Fibroblast of pulmonary artery (primary cell): ENCODE data around the gene RAD52.

Source experiments
- DNase-seq: peaks from one replicate; pipeline ENCODE4 v3.0.0-alpha.2; 2010; ENCODE audit warnings: low read depth
- H3K4me3 ChIP-seq: replicated peaks from 2 replicates; pipeline ENCODE4 v1.5.1; 2011; ENCODE audit warnings: low read depth, mild to moderate bottlenecking, control low read depth, low read length, moderate library complexity
- TF ChIP-seq, protein P1 (sequence below): IDR thresholded peaks from 2 replicates; pipeline ENCODE4 v1.5.1; 2011; ENCODE audit warnings: mild to moderate bottlenecking, control low read depth, low read length, inconsistent platforms; ENCODE audit errors: missing control alignments

Gene RAD52

DNA sequence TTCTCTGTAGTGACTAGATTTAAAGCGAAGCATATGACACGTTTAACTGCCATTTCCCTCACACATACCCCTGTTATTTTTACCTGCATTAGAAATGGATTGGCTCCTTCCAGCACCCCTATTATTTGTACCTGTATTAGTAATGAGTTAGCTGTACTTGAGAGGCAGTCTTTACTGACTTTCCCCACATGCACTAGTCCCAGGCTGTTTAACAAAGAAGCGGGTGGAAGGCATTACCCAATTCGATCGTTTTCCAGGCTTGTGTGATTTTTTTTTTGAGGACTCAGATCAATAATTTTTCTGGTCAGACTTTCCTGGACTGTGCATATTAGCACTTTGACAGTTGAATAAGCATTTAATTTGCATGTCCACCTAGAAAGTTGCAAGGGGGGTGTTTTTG lies 46.4 kb downstream of the RAD52 start:
- TF ChIP-seq, protein P1, sequence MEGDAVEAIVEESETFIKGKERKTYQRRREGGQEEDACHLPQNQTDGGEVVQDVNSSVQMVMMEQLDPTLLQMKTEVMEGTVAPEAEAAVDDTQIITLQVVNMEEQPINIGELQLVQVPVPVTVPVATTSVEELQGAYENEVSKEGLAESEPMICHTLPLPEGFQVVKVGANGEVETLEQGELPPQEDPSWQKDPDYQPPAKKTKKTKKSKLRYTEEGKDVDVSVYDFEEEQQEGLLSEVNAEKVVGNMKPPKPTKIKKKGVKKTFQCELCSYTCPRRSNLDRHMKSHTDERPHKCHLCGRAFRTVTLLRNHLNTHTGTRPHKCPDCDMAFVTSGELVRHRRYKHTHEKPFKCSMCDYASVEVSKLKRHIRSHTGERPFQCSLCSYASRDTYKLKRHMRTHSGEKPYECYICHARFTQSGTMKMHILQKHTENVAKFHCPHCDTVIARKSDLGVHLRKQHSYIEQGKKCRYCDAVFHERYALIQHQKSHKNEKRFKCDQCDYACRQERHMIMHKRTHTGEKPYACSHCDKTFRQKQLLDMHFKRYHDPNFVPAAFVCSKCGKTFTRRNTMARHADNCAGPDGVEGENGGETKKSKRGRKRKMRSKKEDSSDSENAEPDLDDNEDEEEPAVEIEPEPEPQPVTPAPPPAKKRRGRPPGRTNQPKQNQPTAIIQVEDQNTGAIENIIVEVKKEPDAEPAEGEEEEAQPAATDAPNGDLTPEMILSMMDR, result no peak
- DNase-seq, result no peak
- H3K4me3 ChIP-seq, result no peak overlapping the region

DNA sequence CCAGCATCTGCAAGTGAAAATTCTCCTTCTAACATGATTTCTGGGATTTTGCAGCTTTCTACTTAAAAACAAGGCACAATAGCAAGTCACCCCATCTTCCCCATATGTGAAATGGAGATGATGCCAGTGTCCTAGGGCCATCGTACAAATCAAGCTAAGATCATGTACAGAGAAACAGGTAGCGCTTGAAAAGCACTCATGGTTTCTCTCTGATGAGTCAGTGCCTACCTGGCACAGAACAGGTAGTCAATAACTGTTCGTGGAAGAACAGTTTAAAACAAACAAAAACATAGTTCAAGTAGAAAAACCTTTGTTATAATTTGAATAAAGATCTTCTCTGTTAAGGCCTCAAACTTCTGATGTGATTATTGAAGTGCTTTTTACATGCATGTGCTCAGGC lies 46.9 kb downstream of the RAD52 start:
- DNase-seq, result no peak
- TF ChIP-seq, protein P1, result no peak
- H3K4me3 ChIP-seq, result no peak overlapping the region

DNA sequence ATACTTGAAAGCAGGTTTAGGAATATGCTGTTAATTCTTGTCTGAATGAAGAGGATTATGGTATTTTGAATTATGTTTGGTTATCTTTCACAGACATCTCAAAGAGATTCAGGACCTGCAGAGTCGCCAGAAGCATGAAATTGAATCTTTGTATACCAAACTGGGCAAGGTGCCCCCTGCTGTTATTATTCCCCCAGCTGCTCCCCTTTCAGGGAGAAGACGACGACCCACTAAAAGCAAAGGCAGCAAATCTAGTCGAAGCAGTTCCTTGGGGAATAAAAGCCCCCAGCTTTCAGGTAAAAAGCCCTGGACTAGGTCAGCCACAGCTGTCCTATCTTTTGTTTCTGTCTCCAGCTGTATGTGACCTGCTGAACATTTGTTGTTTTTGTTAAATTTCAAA lies 52.1 kb downstream of the RAD52 start:
- no peak for DNase-seq
- TF ChIP-seq, protein P1, result no peak
- H3K4me3 ChIP-seq, result no peak overlapping the region

DNA sequence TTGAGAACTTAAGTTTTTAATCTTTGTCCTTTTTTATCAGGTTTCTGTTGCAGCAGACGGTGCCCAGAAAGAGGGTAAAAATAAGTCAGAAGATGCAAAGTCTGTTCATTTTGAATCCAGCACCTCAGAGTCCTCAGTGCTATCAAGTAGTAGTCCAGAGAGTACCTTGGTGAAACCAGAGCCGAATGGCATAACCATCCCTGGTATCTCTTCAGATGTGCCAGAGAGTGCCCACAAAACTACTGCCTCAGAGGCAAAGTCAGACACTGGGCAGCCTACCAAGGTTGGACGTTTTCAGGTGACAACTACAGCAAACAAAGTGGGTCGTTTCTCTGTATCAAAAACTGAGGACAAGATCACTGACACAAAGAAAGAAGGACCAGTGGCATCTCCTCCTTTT lies 53.5 kb downstream of the RAD52 start:
- no peak for DNase-seq
- TF ChIP-seq, protein P1, result no peak
- no peak overlapping the region for H3K4me3 ChIP-seq

DNA sequence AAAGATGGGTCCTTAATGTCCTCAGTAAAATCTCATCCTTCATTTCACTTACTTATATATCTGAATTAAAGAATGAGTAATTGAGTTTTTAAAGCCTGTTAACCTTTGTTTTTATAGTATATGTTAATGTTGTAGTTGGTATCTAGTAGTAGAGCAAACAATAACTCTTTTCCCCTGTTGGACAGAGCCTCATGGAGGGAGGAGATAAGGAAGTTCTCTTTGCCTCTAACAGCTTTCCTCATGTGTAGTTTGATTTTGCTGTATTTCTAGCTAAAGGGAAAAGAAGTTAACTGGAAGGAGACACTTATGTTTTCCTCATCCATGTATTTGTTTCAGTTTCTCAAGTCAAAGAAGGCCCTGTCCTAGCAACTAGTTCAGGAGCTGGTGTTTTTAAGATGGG lies 55.3 kb downstream of the RAD52 start:
- DNase-seq, result no peak
- TF ChIP-seq, protein P1, result no peak
- H3K4me3 ChIP-seq, result no peak overlapping the region

DNA sequence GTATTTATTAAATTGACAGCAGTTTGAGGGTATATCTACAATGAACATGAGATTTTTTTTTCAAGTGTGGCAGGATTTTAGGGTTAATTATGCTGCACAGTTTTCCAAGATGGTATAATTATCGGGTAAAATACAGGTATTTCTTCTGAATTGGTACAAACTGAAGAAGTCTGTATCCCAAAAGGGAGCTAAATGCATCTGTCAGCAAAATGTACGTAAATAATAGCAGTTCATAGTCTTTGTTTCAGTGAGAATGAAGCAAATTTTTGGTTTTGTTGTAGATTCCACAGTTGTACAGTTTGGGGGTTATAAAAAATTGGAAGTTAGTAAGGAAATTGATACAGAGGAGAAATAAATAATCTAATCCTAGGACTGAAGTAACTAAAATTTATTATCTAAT lies 63.3 kb downstream of the RAD52 start:
- DNase-seq, result no peak
- TF ChIP-seq, protein P1, result no peak

DNA sequence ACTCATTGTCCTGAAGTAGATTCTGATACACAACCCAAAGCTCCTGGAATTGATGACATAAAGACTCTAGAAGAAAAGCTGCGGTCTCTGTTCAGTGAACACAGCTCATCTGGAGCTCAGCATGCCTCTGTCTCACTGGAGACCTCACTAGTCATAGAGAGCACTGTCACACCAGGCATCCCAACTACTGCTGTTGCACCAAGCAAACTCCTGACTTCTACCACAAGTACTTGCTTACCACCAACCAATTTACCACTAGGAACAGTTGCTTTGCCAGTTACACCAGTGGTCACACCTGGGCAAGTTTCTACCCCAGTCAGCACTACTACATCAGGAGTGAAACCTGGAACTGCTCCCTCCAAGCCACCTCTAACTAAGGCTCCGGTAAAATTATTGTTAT lies 63.8 kb downstream of the RAD52 start:
- no peak for DNase-seq
- TF ChIP-seq, protein P1, result no peak
- no peak overlapping the region for H3K4me3 ChIP-seq

More for the DNA sequence above, 63.3 kb downstream of the RAD52 start:
- no peak overlapping the region for H3K4me3 ChIP-seq
